ENCODE measurements around the gene FDXR. TPM values are rescaled to one million over a fixed set of nuclear protein-coding genes. Genes with fewer than 3 reads are reported as not detected.
A peak's percentile ranks its signal among the peaks of the same experiment; 100 is the strongest.

Gene FDXR
- total and polyA plus RNA-seq, 9 of the 15 experiments (the other 6 are each of a cell fraction or from before 2014, with no cell fraction given), result 0.89 to 70.7 (median 30.9) TPM

GRCh38 chr17:74875155-74875976 is 2.6 kb upstream of the FDXR start:
- Histone ChIP-seq H2AFZ (ENCODE audit: low read depth, low read length) (peak overlapping the region; percentile 90), H3K4me3 (no peak overlapping the region), H3K36me3 (ENCODE audit: control insufficient read depth, insufficient read depth, low read length) (peaks cover 7% of the 10 kb centered on the region; the same call in 1 of the 3 replicates), H4K20me1 (replicated peaks; ENCODE audit: control insufficient read depth, insufficient read depth, low read length) (no peaks in the 10 kb centered on the region; the same call in 1 of the 2 replicates), H3K27me3 (ENCODE audit: control insufficient read depth in 2 of 2, insufficient read depth in 2 of 2, low read length in 2 of 2) (no peaks in the 10 kb centered on the region), H3K4me1 (replicated peaks in 1 of 2; ENCODE audit: control insufficient read depth in 2 of 2, insufficient read depth in 2 of 2, low read length in 2 of 2) (peaks cover 57 to 61% of the 10 kb centered on the region in 2 experiments), H3K27ac (ENCODE audit: extremely low read depth, low read depth, low read length) (peak overlapping the region; percentile 95), H3K9me3 (replicated peaks; ENCODE audit: control insufficient read depth, insufficient read depth, low read depth, low read length) (no peaks in the 10 kb centered on the region), H3K4me2 (ENCODE audit: insufficient read depth, low read length) (peak overlapping the region; percentile 70), H3K9ac (ENCODE audit: insufficient read depth in 1 of 2, low read depth in 2 of 2, low read length in 2 of 2) (peak overlapping the region; percentile 46 to 90; a peak in 3 of 4 replicates), H3K79me2 (ENCODE audit: control insufficient read depth, insufficient read depth, low read length) (peaks cover 19% of the 10 kb centered on the region), H3K9me1 (ENCODE audit: control insufficient read depth, insufficient read depth, low read length) (no peaks in the 10 kb centered on the region)
- 12% methylated on average over 5 of the region's 5 CpGs for WGBS (ENCODE audit: insufficient coverage, low coverage, missing lambda C conversion rate)
- BruUV-seq (replicated peaks), result no TSS peak
- in situ Hi-C loops (cut with MboI), result no loop called here
- ChIA-PET CTCF (ENCODE audit: low intra/inter-chr PET ratio) (interaction anchor here (0.6 kb wide), 1 partner anchor 18 kb away, joined by 3 read pairs; the partner anchor contains the start of gene FADS6), POLR2A (interaction anchor here (0.6 to 1.7 kb wide), 10 partner anchors 10 to 833 kb away, joined by 3 to 8 read pairs (median 4); no protein-coding TSS in a partner anchor)
- peak; percentile 78 for FAIRE-seq
- DNase-seq (ENCODE audit: extremely low read depth in 1 of 4, low spot score in 3 of 4), result peak in 3 of 4 experiments; percentile 43 to 56 (median 44)
- intact Hi-C loops (cut with micrococcal nuclease), result loop anchor here (10.0 kb wide), 1 partner anchor 159 kb away; no protein-coding TSS in a partner anchor
- ATAC-seq, result no peak
- TF ChIP-seq SIRT6 (IDR thresholded peaks at IDR 0.05; ENCODE audit: low read depth, low read length) (no peak), CBFA2T3 (IDR thresholded peaks at IDR 0.05) (peak; percentile 71), ZNF583 (CRISPR knock-in tag; IDR thresholded peaks at IDR 0.05) (peak; percentile 48; the same call in 1 of the 2 replicates), IRF9 (tag; IDR thresholded peaks at IDR 0.05) (peak; percentile 41; the same call in 1 of the 2 replicates), MTA1 (IDR thresholded peaks at IDR 0.05; ENCODE audit: borderline replicate concordance) (no peak), POU5F1 (IDR thresholded peaks at IDR 0.05; ENCODE audit: borderline replicate concordance, low read depth, low read length, partially characterized antibody) (no peak), ZNF212 (CRISPR knock-in tag; IDR thresholded peaks at IDR 0.05) (no peak), ARID1B (IDR thresholded peaks at IDR 0.05) (0 out of 2 replicates have a peak, but pooled peaks have one; percentile 46), ZKSCAN8 (CRISPR knock-in tag; IDR thresholded peaks at IDR 0.05) (peak; percentile 17; the same call in 1 of the 2 replicates), HMG20B (CRISPR knock-in tag; IDR thresholded peaks at IDR 0.05) (no peak), NR2C2 (CRISPR knock-in tag; IDR thresholded peaks at IDR 0.05) (0 out of 2 replicates have a peak, but pooled peaks have one; percentile 14), NR2C2 (tag; IDR thresholded peaks at IDR 0.05) (no peak), TCF7 (IDR thresholded peaks at IDR 0.05; ENCODE audit: borderline replicate concordance) (no peak), TCF3 (CRISPR knock-in tag; IDR thresholded peaks at IDR 0.05) (peak; percentile 33; the same call in 1 of the 2 replicates)
- TF ChIP-seq, protein P1, sequence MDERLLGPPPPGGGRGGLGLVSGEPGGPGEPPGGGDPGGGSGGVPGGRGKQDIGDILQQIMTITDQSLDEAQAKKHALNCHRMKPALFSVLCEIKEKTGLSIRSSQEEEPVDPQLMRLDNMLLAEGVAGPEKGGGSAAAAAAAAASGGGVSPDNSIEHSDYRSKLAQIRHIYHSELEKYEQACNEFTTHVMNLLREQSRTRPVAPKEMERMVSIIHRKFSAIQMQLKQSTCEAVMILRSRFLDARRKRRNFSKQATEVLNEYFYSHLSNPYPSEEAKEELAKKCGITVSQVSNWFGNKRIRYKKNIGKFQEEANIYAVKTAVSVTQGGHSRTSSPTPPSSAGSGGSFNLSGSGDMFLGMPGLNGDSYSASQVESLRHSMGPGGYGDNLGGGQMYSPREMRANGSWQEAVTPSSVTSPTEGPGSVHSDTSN (CRISPR knock-in tag; IDR thresholded peaks at IDR 0.05; ENCODE audit: low read depth), result no peak
- TF ChIP-seq, protein P1 (tag; conservative IDR thresholded peaks at IDR 0.05; ENCODE audit: low read depth), result 0 out of 2 replicates have a peak, but pooled peaks have one; percentile 33
- TF ChIP-seq, protein P2, sequence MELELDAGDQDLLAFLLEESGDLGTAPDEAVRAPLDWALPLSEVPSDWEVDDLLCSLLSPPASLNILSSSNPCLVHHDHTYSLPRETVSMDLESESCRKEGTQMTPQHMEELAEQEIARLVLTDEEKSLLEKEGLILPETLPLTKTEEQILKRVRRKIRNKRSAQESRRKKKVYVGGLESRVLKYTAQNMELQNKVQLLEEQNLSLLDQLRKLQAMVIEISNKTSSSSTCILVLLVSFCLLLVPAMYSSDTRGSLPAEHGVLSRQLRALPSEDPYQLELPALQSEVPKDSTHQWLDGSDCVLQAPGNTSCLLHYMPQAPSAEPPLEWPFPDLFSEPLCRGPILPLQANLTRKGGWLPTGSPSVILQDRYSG (tag; conservative IDR thresholded peaks at IDR 0.05; ENCODE audit: low read depth), result 0 out of 2 replicates have a peak, but pooled peaks have one; percentile 9
